Activated naive CD8-positive, alpha-beta T cell treated with anti-CD3 and anti-CD28 coated beads, Interleukin-2, amount 50 U/mL, for 24 hours (primary cell): ENCODE data around the gene FLT4.

Experiments used
- ATAC-seq: fragments of 150-1000 bp; cut with Tn5 transposase; one replicate; pipeline ENCODE4 v1.10.0; 2021
- DNase-seq: peaks from one replicate; pipeline ENCODE4 v3.0.0; 2021
- H3K27ac Mint-ChIP-seq: one replicate; pipeline ENCODE4 v1.8.0; 2021; ENCODE audit warnings: mild to moderate bottlenecking, mixed read lengths
- H3K27me3 Mint-ChIP-seq: one replicate; pipeline ENCODE4 v1.8.0; 2021; ENCODE audit warnings: mixed read lengths
- H3K36me3 Mint-ChIP-seq: one replicate; pipeline ENCODE4 v1.8.0; 2021; ENCODE audit warnings: low read depth, mixed read lengths
- H3K4me1 Mint-ChIP-seq: one replicate; pipeline ENCODE4 v1.8.0; 2021; ENCODE audit warnings: mixed read lengths
- H3K4me3 Mint-ChIP-seq: one replicate; pipeline ENCODE4 v1.8.0; 2021; ENCODE audit warnings: mild to moderate bottlenecking, moderate library complexity, mixed read lengths
- H3K9me3 Mint-ChIP-seq: one replicate; pipeline ENCODE4 v1.8.0; 2021; ENCODE audit warnings: mixed read lengths

The FLT4 gene

GRCh38 chr5:180652771-180653170, 3.4 kb upstream of the FLT4 start:
- Mint-ChIP-seq H3K36me3 (no peaks in the 10 kb centered on the region), H3K9me3 (no peaks in the 10 kb centered on the region), H3K27me3 (peaks cover 30% of the 10 kb centered on the region), H3K27ac (no peak overlapping the region), H3K4me1 (peaks cover 12% of the 10 kb centered on the region), H3K4me3 (no peak overlapping the region)
- DNase-seq: no peak
- no peak for ATAC-seq

GRCh38 chr5:180652346-180652745, 2.9 kb upstream of the FLT4 start:
- no peak overlapping the region for H3K27ac Mint-ChIP-seq
- H3K36me3 Mint-ChIP-seq: no peaks in the 10 kb centered on the region
- ATAC-seq: no peak
- no peaks in the 10 kb centered on the region for H3K9me3 Mint-ChIP-seq
- H3K27me3 Mint-ChIP-seq: peaks cover 32% of the 10 kb centered on the region
- H3K4me1 Mint-ChIP-seq: peaks cover 12% of the 10 kb centered on the region
- no peak overlapping the region for H3K4me3 Mint-ChIP-seq
- no peak for DNase-seq

GRCh38 chr5:180648658-180649296, 623 bp downstream of the FLT4 start:
- DNase-seq (peak; percentile 53), ATAC-seq (peak; percentile 25)
- peak overlapping the region; percentile 69 for H3K4me3 Mint-ChIP-seq
- H3K9me3 Mint-ChIP-seq: no peaks in the 10 kb centered on the region
- no peak overlapping the region for H3K27ac Mint-ChIP-seq
- peaks cover 32% of the 10 kb centered on the region for H3K27me3 Mint-ChIP-seq
- peaks cover 12% of the 10 kb centered on the region for H3K4me1 Mint-ChIP-seq
- H3K36me3 Mint-ChIP-seq: no peaks in the 10 kb centered on the region

- H3K9me3 Mint-ChIP-seq: no peaks in the 10 kb centered on the region
- no peak for ATAC-seq
These were observed 1.4 kb downstream of the FLT4 start for GRCh38 chr5:180647941-180648500.

GRCh38 chr5:180647465-180647864, 1.9 kb downstream of the FLT4 start:
- no peak for DNase-seq
- Mint-ChIP-seq H3K9me3 (no peaks in the 10 kb centered on the region), H3K27ac (no peak overlapping the region), H3K27me3 (peaks cover 30% of the 10 kb centered on the region), H3K36me3 (no peaks in the 10 kb centered on the region), H3K4me3 (no peak overlapping the region), H3K4me1 (peaks cover 12% of the 10 kb centered on the region)
- ATAC-seq: no peak

More at GRCh38 chr5:180647941-180648500, 1.4 kb downstream of the FLT4 start:
- DNase-seq: no peak
- H3K4me3 Mint-ChIP-seq: peak overlapping the region; percentile 69
- H3K4me1 Mint-ChIP-seq: peaks cover 12% of the 10 kb centered on the region
- H3K27ac Mint-ChIP-seq: no peak overlapping the region
- H3K27me3 Mint-ChIP-seq: peaks cover 32% of the 10 kb centered on the region
- H3K36me3 Mint-ChIP-seq: no peaks in the 10 kb centered on the region

GRCh38 chr5:180646963-180647305, 2.5 kb downstream of the FLT4 start:
- H3K27ac Mint-ChIP-seq: no peak overlapping the region
- H3K36me3 Mint-ChIP-seq: no peaks in the 10 kb centered on the region
- ATAC-seq (no peak), DNase-seq (no peak)
- H3K4me3 Mint-ChIP-seq: no peak overlapping the region
- peaks cover 29% of the 10 kb centered on the region for H3K27me3 Mint-ChIP-seq
- no peaks in the 10 kb centered on the region for H3K9me3 Mint-ChIP-seq
- peaks cover 12% of the 10 kb centered on the region for H3K4me1 Mint-ChIP-seq

- Mint-ChIP-seq H3K9me3 (no peaks in the 10 kb centered on the region), H3K4me3 (no peak overlapping the region), H3K36me3 (no peaks in the 10 kb centered on the region), H3K27ac (no peak overlapping the region), H3K27me3 (peaks cover 26% of the 10 kb centered on the region), H3K4me1 (peaks cover 12% of the 10 kb centered on the region)
- no peak for DNase-seq
- no peak for ATAC-seq
These were observed 3.0 kb downstream of the FLT4 start for GRCh38 chr5:180646289-180646962.

GRCh38 chr5:180645274-180646204, 3.9 kb downstream of the FLT4 start:
- H3K36me3 Mint-ChIP-seq: no peaks in the 10 kb centered on the region
- ATAC-seq (no peak), DNase-seq (no peak)
- H3K4me1 Mint-ChIP-seq: peaks cover 11% of the 10 kb centered on the region
- H3K4me3 Mint-ChIP-seq: no peak overlapping the region
- H3K27ac Mint-ChIP-seq: no peak overlapping the region
- peaks cover 20% of the 10 kb centered on the region for H3K27me3 Mint-ChIP-seq
- no peaks in the 10 kb centered on the region for H3K9me3 Mint-ChIP-seq

- ATAC-seq (no peak), DNase-seq (no peak)
- H3K4me3 Mint-ChIP-seq: no peak overlapping the region
- H3K27me3 Mint-ChIP-seq: peaks cover 15% of the 10 kb centered on the region
- no peaks in the 10 kb centered on the region for H3K36me3 Mint-ChIP-seq
- H3K4me1 Mint-ChIP-seq: peaks cover 6% of the 10 kb centered on the region
- no peaks in the 10 kb centered on the region for H3K9me3 Mint-ChIP-seq
- H3K27ac Mint-ChIP-seq: no peak overlapping the region
These were observed 4.6 kb downstream of the FLT4 start for GRCh38 chr5:180644825-180645273.

- Mint-ChIP-seq H3K4me3 (no peak overlapping the region), H3K4me1 (peaks cover 3% of the 10 kb centered on the region), H3K27ac (no peak overlapping the region), H3K9me3 (no peaks in the 10 kb centered on the region), H3K36me3 (no peaks in the 10 kb centered on the region), H3K27me3 (peaks cover 13% of the 10 kb centered on the region)
- DNase-seq (no peak), ATAC-seq (no peak)
These were observed 5.1 kb downstream of the FLT4 start for GRCh38 chr5:180644129-180644824.

- H3K4me3 Mint-ChIP-seq: no peak overlapping the region
- DNase-seq (no peak), ATAC-seq (no peak)
- H3K27ac Mint-ChIP-seq: no peak overlapping the region
- H3K27me3 Mint-ChIP-seq: peaks cover 12% of the 10 kb centered on the region
- no peaks in the 10 kb centered on the region for H3K36me3 Mint-ChIP-seq
- peaks cover under 1% of the 10 kb centered on the region for H3K4me1 Mint-ChIP-seq
- H3K9me3 Mint-ChIP-seq: no peaks in the 10 kb centered on the region
These were observed 6.1 kb downstream of the FLT4 start for GRCh38 chr5:180643191-180643851.

GRCh38 chr5:180642779-180643178, 6.6 kb downstream of the FLT4 start:
- Mint-ChIP-seq H3K27me3 (peaks cover 8% of the 10 kb centered on the region), H3K36me3 (no peaks in the 10 kb centered on the region), H3K4me3 (no peak overlapping the region), H3K27ac (no peak overlapping the region), H3K4me1 (no peaks in the 10 kb centered on the region), H3K9me3 (no peaks in the 10 kb centered on the region)
- DNase-seq: no peak
- ATAC-seq: no peak

GRCh38 chr5:180642181-180642775, 7.1 kb downstream of the FLT4 start:
- Mint-ChIP-seq H3K27ac (no peak overlapping the region), H3K4me3 (no peak overlapping the region), H3K36me3 (no peaks in the 10 kb centered on the region), H3K4me1 (no peaks in the 10 kb centered on the region), H3K27me3 (peaks cover 6% of the 10 kb centered on the region), H3K9me3 (no peaks in the 10 kb centered on the region)
- ATAC-seq (no peak), DNase-seq (no peak)
